GM23338 (cell line): ENCODE measurements around the gene RUBCN. TPM values are rescaled to one million over a fixed set of nuclear protein-coding genes. Genes with fewer than 3 reads are reported as not detected.

Experiments used
- ATAC-seq: fragments of 200-7000 bp; cut with Tn5 transposase; 3 replicates; pipeline ENCODE4 v1.9.1; 2020
- DNase-seq: peaks from one replicate; pipeline ENCODE4 v3.0.0-alpha.2; 2015; ENCODE audit warnings: low spot score
- H2AFZ ChIP-seq: fragments of 200-600 bp; sonication (generic); 2 replicates; pipeline ENCODE4 v1.8.0; 2016; ENCODE audit warnings: antibody characterized with exemption, mild to moderate bottlenecking, moderate library complexity
- H3F3A ChIP-seq: fragments of 200-600 bp; sonication (generic); replicated peaks from 2 replicates; pipeline ENCODE4 v1.8.0; 2017; ENCODE audit warnings: antibody characterized with exemption, mixed run types, low read depth
- H3K27ac ChIP-seq: fragments of 200-600 bp; sonication (generic); 2 replicates; pipeline ENCODE4 v1.6.1; 2016; ENCODE audit warnings: low read depth
- H3K27me3 ChIP-seq: fragments of 200-600 bp; sonication (generic); 2 replicates; pipeline ENCODE4 v1.8.0; 2016; ENCODE audit warnings: mild to moderate bottlenecking, mixed run types, moderate library complexity; ENCODE audit not compliant: insufficient read depth
- H3K36me3 ChIP-seq: fragments of 200-600 bp; sonication (generic); 2 replicates; pipeline ENCODE4 v1.8.0; 2016; ENCODE audit warnings: mild to moderate bottlenecking; ENCODE audit not compliant: insufficient read depth
- H3K4me1 ChIP-seq: fragments of 200-600 bp; sonication (generic); 2 replicates; pipeline ENCODE4 v1.8.0; 2016; ENCODE audit warnings: mild to moderate bottlenecking, moderate library complexity; ENCODE audit not compliant: insufficient read depth
- H3K4me2 ChIP-seq: fragments of 200-600 bp; sonication (generic); 2 replicates; pipeline ENCODE4 v1.7.1; 2017; ENCODE audit warnings: mixed run types
- H3K4me3 ChIP-seq: fragments of 200-600 bp; sonication (generic); 2 replicates; pipeline ENCODE4 v1.6.1; 2016; ENCODE audit warnings: mixed run types
- H3K79me2 ChIP-seq: fragments of 200-600 bp; sonication (generic); replicated peaks from 2 replicates; pipeline ENCODE4 v1.8.0; 2017; ENCODE audit warnings: mild to moderate bottlenecking; ENCODE audit not compliant: insufficient read depth
- H3K9me2 ChIP-seq: fragments of 200-600 bp; sonication (generic); 2 replicates; pipeline ENCODE4 v1.8.0; 2017; ENCODE audit not compliant: insufficient read depth
- H4K20me1 ChIP-seq: fragments of 200-600 bp; sonication (generic); replicated peaks from 2 replicates; pipeline ENCODE4 v1.8.0; 2017; ENCODE audit warnings: mild to moderate bottlenecking; ENCODE audit not compliant: insufficient read depth
- H3K27ac Mint-ChIP-seq: 2 replicates; pipeline ENCODE4 v1.8.0; 2020; ENCODE audit warnings: inconsistent platforms, mild to moderate bottlenecking, moderate library complexity, mixed read lengths
- H3K27me3 Mint-ChIP-seq: 3 replicates; pipeline ENCODE4 v1.8.0; 2022; ENCODE audit warnings: low read depth, mild to moderate bottlenecking, moderate library complexity, mixed read lengths, inconsistent platforms; ENCODE audit not compliant: insufficient read depth, poor library complexity
- H3K36me3 Mint-ChIP-seq: 3 replicates; pipeline ENCODE4 v1.8.0; 2021; ENCODE audit warnings: low read depth, mild to moderate bottlenecking, inconsistent platforms, moderate library complexity, mixed read lengths
- H3K4me1 Mint-ChIP-seq: 3 replicates; pipeline ENCODE4 v1.8.0; 2020; ENCODE audit warnings: mild to moderate bottlenecking, inconsistent platforms, mixed read lengths
- H3K4me3 Mint-ChIP-seq: 3 replicates; pipeline ENCODE4 v1.8.0; 2021; ENCODE audit warnings: moderate library complexity, mild to moderate bottlenecking, inconsistent platforms, mixed read lengths
- H3K9me3 Mint-ChIP-seq: 3 replicates; pipeline ENCODE4 v1.8.0; 2020; ENCODE audit warnings: moderate library complexity, mild to moderate bottlenecking, inconsistent platforms, mixed read lengths
- CREB1 ChIP-seq: fragments of 250-450 bp; sonication (Bioruptor Pico); IDR thresholded peaks from 2 replicates; pipeline ENCODE4 v1.5.0; 2020; ENCODE audit warnings: low read depth, mild to moderate bottlenecking, moderate library complexity
- ETS1 ChIP-seq: IDR thresholded peaks from 2 replicates; pipeline ENCODE4 v1.6.1; 2016; ENCODE audit warnings: antibody characterized with exemption
- EZH2 ChIP-seq: fragments of 200-600 bp; sonication (generic); IDR thresholded peaks from one replicate; pipeline ENCODE4 v1.8.0; 2017; ENCODE audit warnings: antibody characterized with exemption, mild to moderate bottlenecking, low read depth; ENCODE audit not compliant: unreplicated experiment
- JUNB ChIP-seq: IDR thresholded peaks from one replicate; pipeline ENCODE4 v1.6.1; 2016; ENCODE audit warnings: antibody characterized with exemption; ENCODE audit not compliant: unreplicated experiment
- NANOG ChIP-seq: IDR thresholded peaks from 2 replicates; pipeline ENCODE4 v1.6.1; 2016; ENCODE audit warnings: antibody characterized with exemption, borderline replicate concordance
- POLR2AphosphoS5 ChIP-seq: IDR thresholded peaks from 2 replicates; pipeline ENCODE4 v1.6.1; 2016; ENCODE audit warnings: antibody characterized with exemption, low read depth
- REST ChIP-seq: IDR thresholded peaks from one replicate; pipeline ENCODE4 v1.6.1; 2018; ENCODE audit warnings: antibody characterized with exemption; ENCODE audit not compliant: unreplicated experiment
- STAT1 ChIP-seq: IDR thresholded peaks from one replicate; pipeline ENCODE4 v1.6.1; 2016; ENCODE audit warnings: antibody characterized with exemption; ENCODE audit not compliant: unreplicated experiment
- ZNF114 ChIP-seq: fragments of 250-450 bp; sonication (Bioruptor Pico); IDR thresholded peaks from 2 replicates; pipeline ENCODE4 v1.5.0; 2020; ENCODE audit warnings: mild to moderate bottlenecking, moderate library complexity
- polyA plus RNA-seq: library from polyadenylated mRNA; unstranded; fragments of >200 nt; fragmentation: Nextera tagmentation; extraction: Ambion mirVana; gene quantifications from 2 replicates; pipeline ENCODE4 v1.2.1, GENCODE V29; 2016
- total RNA-seq: library from RNA; depleted of rRNA; stranded (reverse); fragments of >200 nt; shearing (Covaris generic); gene quantifications from 2 replicates; pipeline ENCODE4 v1.2.3, GENCODE V29; 2014

The RUBCN gene
- total and polyA plus RNA-seq, 2 experiments from 2014 or later = 13.1 to 33.2 TPM

GRCh38 chr3:197675951-197676350 is 60.8 kb downstream of the RUBCN start:
- H3K9me2 ChIP-seq = no peaks in the 10 kb centered on the region
- H2AFZ ChIP-seq = no peak overlapping the region
- H3K4me1 ChIP-seq = no peaks in the 10 kb centered on the region
- no peaks in the 10 kb centered on the region for H3K79me2 ChIP-seq
- H3K27ac ChIP-seq = no peak overlapping the region
- Mint-ChIP-seq H3K27ac (no peak overlapping the region), H3K9me3 (peaks cover 16% of the 10 kb centered on the region), H3K4me3 (no peak overlapping the region), H3K4me1 (no peaks in the 10 kb centered on the region; the same call in 2 of the 3 replicates), H3K36me3 (peaks cover 51% of the 10 kb centered on the region), H3K27me3 (peaks cover 10% of the 10 kb centered on the region)
- no peaks in the 10 kb centered on the region for H3K27me3 ChIP-seq
- no peaks in the 10 kb centered on the region; the same call in 1 of the 2 replicates for H4K20me1 ChIP-seq
- DNase-seq = no peak
- H3K4me3 ChIP-seq = no peak overlapping the region
- H3K4me2 ChIP-seq = no peak overlapping the region
- peaks cover 13% of the 10 kb centered on the region; the same call in 1 of the 2 replicates for H3K36me3 ChIP-seq
- ATAC-seq = no peak
- 0 out of 2 replicates have a peak, but pooled peaks cover 3% of the 10 kb centered on the region for H3F3A ChIP-seq
- TF ChIP-seq ZNF114 (CRISPR knock-in tag) = no peak

GRCh38 chr3:197675563-197675860 is 61.2 kb downstream of the RUBCN start:
- ATAC-seq (no peak), DNase-seq (no peak)
- H3K36me3 ChIP-seq = peaks cover 13% of the 10 kb centered on the region; the same call in 1 of the 2 replicates
- no peak overlapping the region for H3K27ac ChIP-seq
- 0 out of 2 replicates have a peak, but pooled peaks cover 3% of the 10 kb centered on the region for H3F3A ChIP-seq
- peaks cover 48% of the 10 kb centered on the region for H3K36me3 Mint-ChIP-seq
- no peaks in the 10 kb centered on the region for H3K27me3 ChIP-seq
- no peaks in the 10 kb centered on the region for H3K79me2 ChIP-seq
- H3K4me1 Mint-ChIP-seq = no peaks in the 10 kb centered on the region; the same call in 2 of the 3 replicates
- H4K20me1 ChIP-seq = no peaks in the 10 kb centered on the region; the same call in 1 of the 2 replicates
- no peak for TF ChIP-seq ETS1
- no peak for TF ChIP-seq EZH2
- no peak for TF ChIP-seq REST
- TF ChIP-seq CREB1 = no peak
- no peak for TF ChIP-seq JUNB
- no peak for TF ChIP-seq POLR2AphosphoS5
- TF ChIP-seq STAT1 = no peak
- TF ChIP-seq ZNF114 (CRISPR knock-in tag) = no peak
- TF ChIP-seq NANOG = no peak
- no peak overlapping the region for H3K4me3 Mint-ChIP-seq
- H3K27me3 Mint-ChIP-seq = peaks cover 10% of the 10 kb centered on the region
- H3K9me2 ChIP-seq = no peaks in the 10 kb centered on the region
- H3K4me1 ChIP-seq = no peaks in the 10 kb centered on the region
- H3K4me2 ChIP-seq = no peak overlapping the region
- H2AFZ ChIP-seq = no peak overlapping the region
- H3K4me3 ChIP-seq = no peak overlapping the region
- no peak overlapping the region for H3K27ac Mint-ChIP-seq
- peaks cover 15% of the 10 kb centered on the region for H3K9me3 Mint-ChIP-seq
